Limb (tissue), 2 donors: Measurements from ENCODE around the gene B4GALNT4.
"Not testable (repeated sequence)": the region's sequence is repeated elsewhere in the genome, so short reads cannot be mapped to it uniquely, and the experiment has no call there.

Experiments used
- DNase-seq, 2 donors: peaks; one replicate each; pipeline ENCODE4 v3.0.0-alpha.2; 2016; ENCODE audit errors: extremely low spot score in 2 of 2

The B4GALNT4 gene

GRCh38 chr11:335779-336658, 33.3 kb upstream of the B4GALNT4 start:
- DNase-seq, result peak in 1 of 2 donors; percentile 84

GRCh38 chr11:336659-337198, 32.6 kb upstream of the B4GALNT4 start:
- DNase-seq, result no peak

GRCh38 chr11:337711-338110, 31.6 kb upstream of the B4GALNT4 start:
- no peak for DNase-seq

- no peak for DNase-seq
These were observed 29.3 kb upstream of the B4GALNT4 start for GRCh38 chr11:339963-340362.

- DNase-seq, result no peak
These were observed 28.5 kb upstream of the B4GALNT4 start for GRCh38 chr11:340539-341512.

GRCh38 chr11:342328-342727, 27.0 kb upstream of the B4GALNT4 start:
- DNase-seq, result no peak

- no peak for DNase-seq
These were observed 24.3 kb upstream of the B4GALNT4 start for GRCh38 chr11:344836-345578.

GRCh38 chr11:346529-346928, 22.8 kb upstream of the B4GALNT4 start:
- DNase-seq, result no peak

GRCh38 chr11:349270-349954, 19.9 kb upstream of the B4GALNT4 start:
- DNase-seq, result not testable (repeated sequence)

- not testable (repeated sequence) for DNase-seq
These were observed 19.1 kb upstream of the B4GALNT4 start for GRCh38 chr11:350033-350722.

- DNase-seq, result no peak
These were observed 18.5 kb upstream of the B4GALNT4 start for GRCh38 chr11:350723-351255.

- DNase-seq, result no peak
These were observed 17.9 kb upstream of the B4GALNT4 start for GRCh38 chr11:351411-351810.

- no peak for DNase-seq
These were observed 16.8 kb upstream of the B4GALNT4 start for GRCh38 chr11:352456-353031.

GRCh38 chr11:353179-353873, 16.0 kb upstream of the B4GALNT4 start:
- DNase-seq, result peak; percentile 72 to 78

- DNase-seq, result peak; percentile 89 to 96
These were observed 13.5 kb upstream of the B4GALNT4 start for GRCh38 chr11:355581-356458.

- no peak for DNase-seq
These were observed 12.7 kb upstream of the B4GALNT4 start for GRCh38 chr11:356610-357009.

- DNase-seq, result no peak
These were observed 11.7 kb upstream of the B4GALNT4 start for GRCh38 chr11:357582-357981.
